Endothelial cell of umbilical vein (primary cell): Measurements from ENCODE around the gene SPAG16.

Source experiments
- CTCF ChIP-seq, 2 donors: IDR thresholded peaks; 1 replicate in 1 of 2; 2 replicates in 1 of 2; pipeline ENCODE4 v1.5.1; 2011; ENCODE audit warnings: low read length in 2 of 2, mild to moderate bottlenecking in 2 of 2, moderate library complexity in 2 of 2, control low read depth in 1 of 2, inconsistent platforms in 1 of 2, low read depth in 1 of 2; ENCODE audit not compliant: insufficient read depth in 1 of 2; ENCODE audit errors: extremely low read depth in 1 of 2
- EZH2 ChIP-seq: IDR thresholded peaks from 2 replicates; pipeline ENCODE4 v1.6.1; 2012; ENCODE audit warnings: borderline replicate concordance, low read depth, mild to moderate bottlenecking, moderate library complexity, low read length, inconsistent platforms; ENCODE audit not compliant: severe bottlenecking
- FOS ChIP-seq: IDR thresholded peaks from 2 replicates; pipeline ENCODE4 v1.6.1; 2011; ENCODE audit warnings: mild to moderate bottlenecking, low read length, moderate library complexity, borderline replicate concordance; ENCODE audit not compliant: insufficient read depth
- GATA2 ChIP-seq: IDR thresholded peaks from 2 replicates; pipeline ENCODE4 v1.7.0; 2011; ENCODE audit warnings: low read depth, mild to moderate bottlenecking, moderate library complexity, mixed read lengths, low read length; ENCODE audit not compliant: insufficient read length, insufficient read depth
- JUN ChIP-seq: IDR thresholded peaks from 2 replicates; pipeline ENCODE4 v1.6.1; 2011; ENCODE audit warnings: borderline replicate concordance, low read depth; ENCODE audit not compliant: insufficient read length, insufficient read depth
- MAX ChIP-seq: IDR thresholded peaks from 2 replicates; pipeline ENCODE4 v1.6.1; 2011; ENCODE audit not compliant: insufficient read depth, insufficient read length
- MYC ChIP-seq: IDR thresholded peaks from one replicate; pipeline ENCODE4 v1.6.1; 2011; ENCODE audit warnings: mild to moderate bottlenecking, low read depth, low read length
- POLR2A ChIP-seq: IDR thresholded peaks from 2 replicates; pipeline ENCODE4 v1.6.1; 2012; ENCODE audit warnings: low read depth, mild to moderate bottlenecking, control low read depth, low read length
- POLR2AphosphoS5 ChIP-seq: IDR thresholded peaks from 2 replicates; pipeline ENCODE4 v1.6.1; 2012; ENCODE audit warnings: low read depth, mild to moderate bottlenecking, control low read depth, low read length, moderate library complexity; ENCODE audit not compliant: insufficient read depth

GRCh38 chr2:213251618-213252017 lies 32.6 kb upstream of the SPAG16 start:
- no peak for TF ChIP-seq FOS
- no peak for TF ChIP-seq POLR2AphosphoS5
- TF ChIP-seq CTCF (IDR thresholded peaks at IDR 0.05; ENCODE audit: extremely low read depth in 1 of 2, insufficient read depth in 1 of 2, low read depth in 1 of 2, low read length in 2 of 2), result peak; percentile 33 to 35
- no peak for TF ChIP-seq MAX
- no peak for TF ChIP-seq POLR2A
- no peak for TF ChIP-seq EZH2
- TF ChIP-seq GATA2, result no peak
- TF ChIP-seq MYC, result no peak
- no peak for TF ChIP-seq JUN
